Activated CD8-positive, alpha-beta memory T cell treated with anti-CD3 and anti-CD28 coated beads, Interleukin-2, amount 50 U/mL, for 4 hours (primary cell): Measurements from ENCODE around the gene DPH1.

Experiments used
- DNase-seq: peaks from one replicate; pipeline ENCODE4 v3.0.0-alpha.2; 2020

Gene DPH1

DNA sequence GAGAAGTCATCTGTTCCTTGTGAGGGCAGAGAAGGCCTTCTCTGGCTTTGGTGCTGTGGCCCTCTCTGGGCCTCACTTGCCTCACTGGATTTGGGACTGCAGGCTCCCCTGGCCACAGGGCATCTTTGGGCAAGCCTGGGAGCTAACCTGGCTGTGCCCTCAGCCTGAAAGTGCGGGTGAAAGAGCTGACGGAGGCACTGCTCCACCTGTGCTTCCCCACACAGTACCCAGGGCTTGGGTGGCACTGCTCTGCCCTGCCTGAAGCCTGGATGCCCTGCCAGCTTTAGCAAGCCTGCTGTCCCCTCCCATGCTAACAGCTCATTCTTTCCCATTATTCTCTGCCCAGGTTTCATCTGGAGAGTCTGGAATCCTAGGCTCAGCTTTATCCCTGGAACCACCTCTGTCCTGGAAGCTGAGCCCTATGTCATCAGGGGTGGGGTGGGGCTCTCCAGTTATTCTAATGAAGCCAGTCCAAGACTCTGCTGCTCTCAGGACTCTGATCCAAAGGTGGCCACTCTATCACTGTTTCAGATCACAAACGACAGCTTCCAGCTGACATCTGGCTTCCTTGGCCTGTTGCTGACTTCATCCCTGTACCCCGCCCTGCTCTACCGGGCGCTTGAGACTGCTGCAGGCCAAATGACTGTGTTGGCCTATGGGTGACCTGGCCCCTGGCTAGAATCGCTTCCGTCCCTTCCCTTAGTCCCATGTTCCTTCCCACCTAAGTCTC, 54.2 kb downstream of the DPH1 start:
- no peak for DNase-seq

DNA sequence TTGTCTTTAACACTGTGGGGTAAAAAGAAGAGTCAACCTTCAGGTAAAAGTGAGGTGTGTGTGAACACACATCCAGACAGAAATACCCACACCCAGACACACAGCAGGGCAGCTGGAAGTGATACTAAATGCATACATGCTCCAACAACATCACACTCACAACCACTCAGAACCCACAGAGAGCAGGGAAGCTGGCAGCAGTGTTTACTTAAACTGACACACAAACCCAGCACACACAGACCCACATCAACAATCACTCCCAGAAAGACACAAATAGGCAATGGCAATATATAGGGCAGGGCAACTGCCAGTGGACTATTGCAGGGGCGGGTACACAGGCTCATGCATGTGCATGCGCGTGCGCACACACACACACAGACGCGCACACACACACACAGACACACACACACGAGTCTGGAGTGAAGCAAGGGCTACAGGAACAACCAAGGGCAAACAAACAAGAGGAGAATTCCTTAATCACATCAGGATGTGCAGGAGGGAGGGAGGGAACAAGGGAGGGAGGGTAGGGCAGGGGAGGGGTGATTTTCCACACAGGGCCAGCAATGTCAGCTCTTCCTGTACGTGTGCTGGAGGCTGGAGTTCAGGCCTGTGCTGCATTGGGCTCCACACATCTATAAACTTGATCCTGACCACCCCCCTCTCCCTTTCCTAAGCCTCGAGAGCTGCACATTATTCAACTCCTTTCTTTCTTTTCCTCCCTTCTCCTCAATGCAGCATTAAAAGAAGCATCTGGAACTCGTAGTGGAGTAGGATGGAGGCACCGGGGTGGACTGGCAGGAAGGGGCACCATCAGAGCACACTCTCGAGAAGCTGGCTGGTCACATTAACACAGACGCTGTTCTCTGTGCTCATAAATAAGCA, 55.1 kb downstream of the DPH1 start:
- DNase-seq: no peak

DNA sequence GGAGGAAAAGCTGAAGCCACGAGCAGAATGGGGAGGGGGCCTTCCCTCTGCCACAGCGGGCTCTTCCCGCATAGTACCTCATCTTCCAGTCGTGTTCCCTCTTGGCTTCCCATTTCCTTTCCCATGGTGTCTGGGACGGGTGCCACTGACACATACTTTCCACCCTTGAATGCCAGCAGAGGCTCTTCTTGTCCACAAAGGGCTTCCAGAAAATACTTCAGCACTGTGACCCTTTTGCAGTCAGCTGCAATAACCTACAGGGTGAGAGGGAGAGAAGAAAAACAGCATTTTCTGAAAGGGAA, 55.6 kb downstream of the DPH1 start:
- DNase-seq: no peak

DNA sequence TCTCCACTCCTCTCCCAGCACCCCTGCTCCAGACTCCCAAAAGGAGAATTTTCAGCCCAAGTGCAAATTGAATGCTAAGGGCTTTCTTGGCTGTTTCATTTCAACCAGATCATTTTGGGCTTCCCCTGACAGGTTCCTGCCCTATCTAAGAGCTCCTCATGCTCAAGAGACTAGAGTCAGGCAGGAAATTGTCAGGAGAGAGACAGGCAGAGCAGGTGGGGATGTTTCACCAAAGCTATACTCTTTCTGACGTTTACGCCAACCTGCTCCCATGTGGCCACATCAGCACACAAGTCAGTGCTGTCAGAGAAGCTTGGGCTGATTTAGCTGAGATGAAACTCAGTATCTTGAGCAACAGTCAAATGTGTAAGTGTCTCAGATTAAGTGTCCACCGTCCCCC, 56.4 kb downstream of the DPH1 start:
- DNase-seq: no peak

DNA sequence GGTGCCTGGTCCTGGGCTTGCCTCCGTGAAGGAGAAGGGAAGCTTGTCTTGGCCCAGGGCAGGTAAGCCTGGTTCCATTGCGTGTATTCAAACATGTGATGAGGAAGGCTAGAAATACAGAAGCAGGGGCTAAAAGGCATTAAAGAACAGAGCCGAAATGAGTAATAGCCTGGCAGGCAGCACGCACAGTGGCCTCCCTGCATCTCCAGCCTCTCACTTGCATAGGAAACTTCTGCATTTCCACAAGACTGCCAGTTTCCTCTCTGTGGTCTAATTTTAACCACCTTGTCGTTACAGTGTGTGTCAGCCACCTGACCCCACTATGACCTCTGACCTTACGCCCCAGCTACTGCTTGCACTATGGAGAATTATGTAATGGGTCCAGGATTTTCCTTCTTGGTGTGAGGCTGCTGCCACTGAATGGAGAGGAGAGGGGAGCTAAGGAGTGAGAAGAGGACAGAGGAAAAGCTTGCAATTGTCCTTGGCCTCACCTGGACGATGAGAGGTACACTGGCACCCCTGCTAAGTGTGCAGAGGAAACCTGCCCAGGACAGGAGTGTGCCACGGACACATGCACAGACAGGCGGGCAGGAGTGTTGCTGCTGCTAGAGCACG, 57.8 kb downstream of the DPH1 start:
- peak; percentile 49 for DNase-seq

DNA sequence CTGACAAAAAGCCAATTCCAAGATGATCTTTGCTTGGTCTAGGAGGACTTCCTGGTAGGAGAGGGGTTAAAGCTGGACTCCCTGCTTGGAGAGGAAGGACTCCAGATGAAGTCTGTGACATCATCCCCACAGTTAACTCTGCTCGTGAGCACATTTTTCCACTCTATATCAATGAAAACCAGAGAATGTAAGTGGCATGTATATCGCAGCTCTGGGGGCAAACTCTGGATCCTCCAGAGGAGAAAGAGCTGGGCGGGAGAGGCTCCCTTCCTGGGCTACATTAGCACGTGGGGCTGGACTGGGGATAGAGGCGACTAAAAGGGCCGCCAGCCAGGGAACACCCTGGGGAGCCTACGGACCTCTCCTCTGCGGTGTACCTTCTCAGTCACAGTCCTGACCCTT, 59.1 kb downstream of the DPH1 start:
- no peak for DNase-seq

- no peak for DNase-seq
Measured at GRCh38 chr17:2090210-2090641, 60.3 kb downstream of the DPH1 start.

GRCh38 chr17:2090804-2091534, 61.0 kb downstream of the DPH1 start:
- DNase-seq: no peak

DNA sequence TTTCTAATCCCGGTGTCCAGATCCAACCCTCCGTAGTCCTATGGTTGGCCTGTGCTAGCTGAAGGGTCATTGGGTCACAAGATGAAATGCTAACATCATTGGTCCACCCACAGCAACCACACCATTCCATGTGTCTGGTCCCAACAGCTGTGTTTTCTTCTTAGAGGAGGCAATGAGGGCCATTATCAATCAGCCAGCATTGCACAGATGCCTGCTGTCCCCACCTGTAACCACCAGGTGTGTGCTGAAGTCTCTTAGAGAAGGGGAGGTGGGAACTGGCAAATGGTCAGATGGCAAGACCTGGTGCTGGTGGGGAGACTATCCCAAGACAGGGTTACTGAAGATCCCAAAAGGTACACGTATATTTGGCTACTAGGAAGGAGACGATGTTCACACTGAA, 62.3 kb downstream of the DPH1 start:
- no peak for DNase-seq

- DNase-seq: no peak
Measured at GRCh38 chr17:2093349-2093748, 63.4 kb downstream of the DPH1 start.
